KBM-7 (cell line): Measurements from ENCODE around the gene MLPH.

Source experiments
- DNase-seq: peaks from one replicate; pipeline ENCODE4 v3.0.0-alpha.2; 2015
- in situ Hi-C: fragments of 300-500 bp; cut with MboI; formaldehyde crosslinking; loops from 2 replicates; pipeline ENCODE4 v1.14.3; 2020; ENCODE audit warnings: low sequenced_read_pairs, low pct_unique_long_range_greater_than_20kb, mixed read lengths

MLPH gene

GRCh38 chr2:237511885-237512405 is 24.9 kb downstream of the MLPH start:
- in situ Hi-C loops = loop anchor here (25.0 kb wide), 1 partner anchor 350 kb away; no protein-coding TSS in a partner anchor
- DNase-seq = no peak

- DNase-seq = peak; percentile 92
- in situ Hi-C loops = loop anchor here (25.0 kb wide), 1 partner anchor 351 kb away; no protein-coding TSS in a partner anchor
These were observed 25.9 kb downstream of the MLPH start for GRCh38 chr2:237512774-237513466.

- in situ Hi-C loops = loop anchor here (25.0 kb wide), 1 partner anchor 351 kb away; no protein-coding TSS in a partner anchor
These were observed 26.6 kb downstream of the MLPH start for GRCh38 chr2:237513693-237514092.

GRCh38 chr2:237514474-237515130 is 27.6 kb downstream of the MLPH start:
- in situ Hi-C loops = loop anchor here (25.0 kb wide), 1 partner anchor 352 kb away; no protein-coding TSS in a partner anchor
- DNase-seq = no peak

More at GRCh38 chr2:237513693-237514092, 26.6 kb downstream of the MLPH start:
- no peak for DNase-seq

GRCh38 chr2:237515166-237515565 is 28.1 kb downstream of the MLPH start:
- in situ Hi-C loops = loop anchor here (25.0 kb wide), 1 partner anchor 353 kb away; no protein-coding TSS in a partner anchor

GRCh38 chr2:237515621-237516275 is 28.7 kb downstream of the MLPH start:
- in situ Hi-C loops = loop anchor here (25.0 kb wide), 1 partner anchor 353 kb away; no protein-coding TSS in a partner anchor
- DNase-seq = no peak

More at GRCh38 chr2:237515166-237515565, 28.1 kb downstream of the MLPH start:
- no peak for DNase-seq

- in situ Hi-C loops = loop anchor here (25.0 kb wide), 1 partner anchor 355 kb away; no protein-coding TSS in a partner anchor
- no peak for DNase-seq
These were observed 30.1 kb downstream of the MLPH start for GRCh38 chr2:237517163-237517562.

GRCh38 chr2:237517990-237518389 is 30.9 kb downstream of the MLPH start:
- no peak for DNase-seq
- in situ Hi-C loops = loop anchor here (25.0 kb wide), 1 partner anchor 356 kb away; no protein-coding TSS in a partner anchor

- in situ Hi-C loops = loop anchor here (25.0 kb wide), 1 partner anchor 357 kb away; no protein-coding TSS in a partner anchor
- DNase-seq = no peak
These were observed 32.6 kb downstream of the MLPH start for GRCh38 chr2:237519506-237520245.

GRCh38 chr2:237520290-237520689 is 33.2 kb downstream of the MLPH start:
- no peak for DNase-seq
- in situ Hi-C loops = loop anchor here (25.0 kb wide), 1 partner anchor 358 kb away; no protein-coding TSS in a partner anchor

GRCh38 chr2:237524631-237525030 is 37.6 kb downstream of the MLPH start:
- DNase-seq = no peak
- in situ Hi-C loops = loop anchor here (25.0 kb wide), 1 partner anchor 362 kb away; no protein-coding TSS in a partner anchor

GRCh38 chr2:237525559-237526157 is 38.6 kb downstream of the MLPH start:
- in situ Hi-C loops = no loop called here
- no peak for DNase-seq

GRCh38 chr2:237527233-237527632 is 40.2 kb downstream of the MLPH start:
- no peak for DNase-seq
- in situ Hi-C loops = no loop called here

GRCh38 chr2:237527766-237528165 is 40.7 kb downstream of the MLPH start:
- in situ Hi-C loops = no loop called here
- DNase-seq = no peak

- in situ Hi-C loops = no loop called here
- DNase-seq = peak; percentile 76
These were observed 42.7 kb downstream of the MLPH start for GRCh38 chr2:237529452-237530402.

- in situ Hi-C loops = no loop called here
- DNase-seq = peak; percentile 32
These were observed 43.7 kb downstream of the MLPH start for GRCh38 chr2:237530472-237531433.
